Measurements from ENCODE around the gene EMCN. TPM values are rescaled to one million over a fixed set of nuclear protein-coding genes. Genes with fewer than 3 reads are reported as not detected.

Gene EMCN
- polyA plus RNA-seq, 2 of the 4 experiments (the other 2 are of a cell fraction): not detected

DNA sequence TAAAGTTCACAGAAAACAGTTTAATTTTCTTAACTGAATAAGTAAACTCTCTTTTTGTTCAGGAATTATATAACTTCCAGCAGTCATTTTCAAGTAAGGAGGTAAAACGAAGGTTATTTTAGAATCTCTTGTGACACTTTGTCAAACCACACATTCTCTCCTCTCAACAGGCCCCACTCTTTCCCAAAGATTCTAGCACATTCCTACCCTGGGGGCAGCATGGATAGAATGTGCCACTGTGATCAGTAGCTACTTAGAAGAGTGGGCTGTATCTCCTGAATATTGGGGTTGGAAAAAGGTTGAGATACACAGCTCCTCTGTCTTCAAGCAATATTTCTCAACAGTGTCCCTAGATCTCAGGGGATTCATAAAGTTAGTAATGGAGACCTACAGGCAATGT is 157.6 kb downstream of the EMCN start (continued):
- TF ChIP-seq, protein P1, sequence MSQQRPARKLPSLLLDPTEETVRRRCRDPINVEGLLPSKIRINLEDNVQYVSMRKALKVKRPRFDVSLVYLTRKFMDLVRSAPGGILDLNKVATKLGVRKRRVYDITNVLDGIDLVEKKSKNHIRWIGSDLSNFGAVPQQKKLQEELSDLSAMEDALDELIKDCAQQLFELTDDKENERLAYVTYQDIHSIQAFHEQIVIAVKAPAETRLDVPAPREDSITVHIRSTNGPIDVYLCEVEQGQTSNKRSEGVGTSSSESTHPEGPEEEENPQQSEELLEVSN (IDR thresholded peaks at IDR 0.05; ENCODE audit: borderline replicate concordance, low read depth): no peak
- no peak for TF ChIP-seq HOXB5 (CRISPR knock-in tag; IDR thresholded peaks at IDR 0.05)
- TF ChIP-seq RCOR1 (IDR thresholded peaks at IDR 0.05; ENCODE audit: low read depth, low read length): no peak

DNA sequence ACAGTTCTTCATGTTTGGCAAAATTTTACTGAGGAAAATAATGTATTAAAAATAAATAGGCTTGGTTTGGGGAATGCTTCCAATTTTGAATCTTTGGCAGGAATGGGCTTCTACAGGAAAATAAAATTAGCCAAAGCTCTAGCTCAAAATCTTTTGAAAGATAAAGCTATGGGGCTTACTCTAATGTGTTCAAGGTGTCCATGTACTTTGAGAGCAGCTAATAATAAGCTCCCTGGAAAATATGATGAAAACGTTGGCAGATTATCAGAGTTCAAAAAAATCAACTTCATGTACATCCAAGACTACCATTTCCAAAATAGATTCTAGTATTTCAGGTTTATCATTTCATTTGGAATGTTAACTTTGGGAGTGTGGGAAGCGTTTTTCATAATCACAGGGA is 158.4 kb downstream of the EMCN start:
- 8% methylated on average over 2 of the region's 2 CpGs for WGBS (ENCODE audit: missing lambda C conversion rate)
- no peak overlapping the region for H3K27ac ChIP-seq
- CTCF ChIA-PET: no interaction called here

DNA sequence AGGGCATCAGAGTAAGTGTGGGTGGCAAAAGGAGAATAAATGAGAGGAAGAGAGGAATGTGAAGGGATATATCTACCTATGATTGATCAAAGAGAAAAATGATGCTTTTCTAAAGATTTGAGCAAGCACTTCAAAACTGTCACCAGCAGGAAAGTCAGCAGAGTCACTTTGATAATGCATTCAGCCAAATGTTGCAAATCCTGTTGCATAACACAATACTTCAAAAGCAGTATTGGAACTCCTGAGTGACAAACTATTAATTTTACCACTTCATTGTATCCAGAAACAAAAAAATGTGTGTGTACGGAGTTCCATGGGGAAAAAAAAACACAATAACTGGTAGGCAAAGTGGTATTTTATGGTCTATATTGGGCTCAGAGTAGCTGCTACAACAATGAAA is 160.3 kb downstream of the EMCN start:
- FAIRE-seq (no peak), DNase-seq (ENCODE audit: low read depth in 1 of 2, low spot score in 1 of 2) (peak in 1 of 2 experiments; percentile 11), ATAC-seq (no peak)
- 39% methylated on average over 1 of the region's 1 CpG for WGBS (ENCODE audit: missing lambda C conversion rate)
- no peaks in the 10 kb centered on the region for H3K4me1 ChIP-seq
- H3K4me2 ChIP-seq: no peak overlapping the region
- POLR2A ChIA-PET: no interaction called here
- TF ChIP-seq, protein P2, sequence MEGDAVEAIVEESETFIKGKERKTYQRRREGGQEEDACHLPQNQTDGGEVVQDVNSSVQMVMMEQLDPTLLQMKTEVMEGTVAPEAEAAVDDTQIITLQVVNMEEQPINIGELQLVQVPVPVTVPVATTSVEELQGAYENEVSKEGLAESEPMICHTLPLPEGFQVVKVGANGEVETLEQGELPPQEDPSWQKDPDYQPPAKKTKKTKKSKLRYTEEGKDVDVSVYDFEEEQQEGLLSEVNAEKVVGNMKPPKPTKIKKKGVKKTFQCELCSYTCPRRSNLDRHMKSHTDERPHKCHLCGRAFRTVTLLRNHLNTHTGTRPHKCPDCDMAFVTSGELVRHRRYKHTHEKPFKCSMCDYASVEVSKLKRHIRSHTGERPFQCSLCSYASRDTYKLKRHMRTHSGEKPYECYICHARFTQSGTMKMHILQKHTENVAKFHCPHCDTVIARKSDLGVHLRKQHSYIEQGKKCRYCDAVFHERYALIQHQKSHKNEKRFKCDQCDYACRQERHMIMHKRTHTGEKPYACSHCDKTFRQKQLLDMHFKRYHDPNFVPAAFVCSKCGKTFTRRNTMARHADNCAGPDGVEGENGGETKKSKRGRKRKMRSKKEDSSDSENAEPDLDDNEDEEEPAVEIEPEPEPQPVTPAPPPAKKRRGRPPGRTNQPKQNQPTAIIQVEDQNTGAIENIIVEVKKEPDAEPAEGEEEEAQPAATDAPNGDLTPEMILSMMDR (IDR thresholded peaks at IDR 0.05): no peak
- TF ChIP-seq ZFP36 (IDR thresholded peaks at IDR 0.05; ENCODE audit: borderline replicate concordance, partially characterized antibody) (no peak), ZNF302 (CRISPR knock-in tag; IDR thresholded peaks at IDR 0.05) (no peak), HEYL (CRISPR knock-in tag; IDR thresholded peaks at IDR 0.05) (no peak), FOSL2 (IDR thresholded peaks at IDR 0.05) (no peak), FOSL2 (CRISPR knock-in tag; IDR thresholded peaks at IDR 0.05) (no peak), MAZ (IDR thresholded peaks at IDR 0.05; ENCODE audit: borderline replicate concordance, low read depth, low read length) (no peak), JUN (IDR thresholded peaks at IDR 0.05) (no peak), BHLHE40 (IDR thresholded peaks at IDR 0.05; ENCODE audit: low read depth, low read length) (no peak), NPAS2 (CRISPR knock-in tag; IDR thresholded peaks at IDR 0.05; ENCODE audit: borderline replicate concordance) (no peak), HOXB5 (CRISPR knock-in tag; IDR thresholded peaks at IDR 0.05) (no peak), HOXB13 (CRISPR knock-in tag; IDR thresholded peaks at IDR 0.05; ENCODE audit: low read depth) (no peak), CHD2 (IDR thresholded peaks at IDR 0.05; ENCODE audit: low read length, partially characterized antibody) (no peak), EHMT2 (IDR thresholded peaks at IDR 0.05; ENCODE audit: low read depth) (no peak)
- TF ChIP-seq, protein P3, sequence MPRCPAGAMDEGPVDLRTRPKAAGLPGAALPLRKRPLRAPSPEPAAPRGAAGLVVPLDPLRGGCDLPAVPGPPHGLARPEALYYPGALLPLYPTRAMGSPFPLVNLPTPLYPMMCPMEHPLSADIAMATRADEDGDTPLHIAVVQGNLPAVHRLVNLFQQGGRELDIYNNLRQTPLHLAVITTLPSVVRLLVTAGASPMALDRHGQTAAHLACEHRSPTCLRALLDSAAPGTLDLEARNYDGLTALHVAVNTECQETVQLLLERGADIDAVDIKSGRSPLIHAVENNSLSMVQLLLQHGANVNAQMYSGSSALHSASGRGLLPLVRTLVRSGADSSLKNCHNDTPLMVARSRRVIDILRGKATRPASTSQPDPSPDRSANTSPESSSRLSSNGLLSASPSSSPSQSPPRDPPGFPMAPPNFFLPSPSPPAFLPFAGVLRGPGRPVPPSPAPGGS (IDR thresholded peaks at IDR 0.05): no peak
- no peak overlapping the region for H3K27ac ChIP-seq
- CTCF ChIA-PET: interaction anchor here (0.6 kb wide), 1 partner anchor 25 kb away, joined by 3 read pairs; no protein-coding TSS in a partner anchor
- H3K9me3 ChIP-seq: no peaks in the 10 kb centered on the region
- H3K4me3 ChIP-seq: no peak overlapping the region

More for the DNA sequence above, 158.4 kb downstream of the EMCN start:
- Histone ChIP-seq H3K9me3 (no peaks in the 10 kb centered on the region), H3K4me2 (no peak overlapping the region), H3K4me1 (no peaks in the 10 kb centered on the region), H3K4me3 (no peak overlapping the region)
- TF ChIP-seq POLR2A (IDR thresholded peaks at IDR 0.05; ENCODE audit: low read length) (no peak), CEBPB (IDR thresholded peaks at IDR 0.05) (no peak), MYC (IDR thresholded peaks at IDR 0.05; ENCODE audit: borderline replicate concordance, low read length) (no peak)
- TF ChIP-seq, protein P2 (IDR thresholded peaks at IDR 0.05): no peak
- no peak for FAIRE-seq
- POLR2A ChIA-PET: no interaction called here
- no peak for ATAC-seq
- no peak for DNase-seq (ENCODE audit: low read depth in 1 of 2, low spot score in 1 of 2)

Measured in A549 (cell line).